GM12878 (cell line): Measurements from ENCODE around the gene ASS1. TPM values are rescaled to one million over a fixed set of nuclear protein-coding genes. Genes with fewer than 3 reads are reported as not detected.

ENCODE experiments used
- ATAC-seq: fragments of 200-7000 bp; cut with Tn5 transposase; 3 replicates; pipeline ENCODE4 v1.9.1; 2020; ENCODE audit warnings: mild to moderate bottlenecking, moderate library complexity
- BruUV-seq: library from RNA; stranded (reverse); fragments of 400-500 nt; replicated peaks from 2 replicates; lab custom pipeline; 2021; lab: Mats Ljungman, UMichigan
- CTCF ChIA-PET: fragments of 300-600 bp; sonication (Branson Sonifier 250); formaldehyde crosslinking; extraction: SDS; loops from one replicate; lab custom pipeline; 2021; ENCODE audit warnings: inconsistent platforms; lab: Yijun Ruan, JAX
- POLR2A ChIA-PET: fragments of 350-600 bp; formaldehyde crosslinking; extraction: SDS; loops from one replicate; lab custom pipeline; 2021; ENCODE audit warnings: inconsistent platforms; lab: Charles Lee
- RAD21 ChIA-PET: fragments of 300-600 bp; sonication (Branson Sonifier 250); formaldehyde crosslinking; loops from one replicate; lab custom pipeline; 2023; ENCODE audit warnings: antibody characterized with exemption; ENCODE audit not compliant: unreplicated experiment; lab: Charles Lee
- SMC1A ChIA-PET: fragments of 300-600 bp; sonication (Branson Sonifier 250); formaldehyde crosslinking; loops from one replicate; lab custom pipeline; 2023; ENCODE audit not compliant: unreplicated experiment, uncharacterized antibody; lab: Charles Lee
- DNase-seq: peaks from one replicate; pipeline ENCODE4 v3.0.0-alpha.2; 2011; ENCODE audit warnings: low read depth, low spot score
- FAIRE-seq: peaks from 3 replicates; lab custom pipeline; 2011; peaks lifted over from hg19 to GRCh38; lab: Jason Lieb, UNC
- H2AFZ ChIP-seq: 2 replicates; pipeline ENCODE4 v1.6.0; 2011; ENCODE audit warnings: low read depth, low read length, control low read depth; ENCODE audit not compliant: control insufficient read depth
- H3K27ac ChIP-seq: 2 replicates; pipeline ENCODE4 v1.5.1; 2011; ENCODE audit warnings: control low read depth; ENCODE audit not compliant: control insufficient read depth, insufficient read depth
- H3K27me3 ChIP-seq, 2 experiments: replicated peaks in 1 of 2; 2 replicates each; pipeline versions ENCODE4 v1.6.0 to v1.6.1; 2011; ENCODE audit warnings: low read length in 1 of 2; ENCODE audit not compliant: control insufficient read depth in 2 of 2, insufficient read depth in 2 of 2
- H3K36me3 ChIP-seq, 2 experiments: 2 replicates each; pipeline ENCODE4 v1.5.1; 2011; ENCODE audit warnings: low read length in 1 of 2; ENCODE audit not compliant: control insufficient read depth in 2 of 2, insufficient read depth in 2 of 2
- H3K4me1 ChIP-seq: 2 replicates; pipeline ENCODE4 v1.6.1; 2011; ENCODE audit warnings: mild to moderate bottlenecking, low read length, moderate library complexity, mixed read lengths; ENCODE audit not compliant: control insufficient read depth, insufficient read depth
- H3K4me2 ChIP-seq: 2 replicates; pipeline ENCODE4 v1.6.0; 2011; ENCODE audit warnings: control low read depth; ENCODE audit not compliant: control insufficient read depth, insufficient read depth
- H3K4me3 ChIP-seq: fragments of 200-600 bp; sonication (generic); 2 replicates; pipeline ENCODE4 v1.5.1; 2016
- H3K79me2 ChIP-seq: 2 replicates; pipeline ENCODE4 v1.6.0; 2011; ENCODE audit warnings: low read length; ENCODE audit not compliant: control insufficient read depth, insufficient read depth
- H3K9ac ChIP-seq: 2 replicates; pipeline ENCODE4 v1.8.0; 2011; ENCODE audit warnings: low read length, control low read depth, mixed read lengths; ENCODE audit not compliant: control insufficient read depth, insufficient read depth
- H3K9me3 ChIP-seq: replicated peaks from 3 replicates; pipeline ENCODE4 v1.5.1; 2011; ENCODE audit warnings: mild to moderate bottlenecking, low read length; ENCODE audit not compliant: control insufficient read depth, insufficient read depth
- H4K20me1 ChIP-seq: 2 replicates; pipeline ENCODE4 v1.6.0; 2011; ENCODE audit not compliant: control insufficient read depth, insufficient read depth
- ATF7 ChIP-seq: fragments of 450-650 bp; IDR thresholded peaks from 2 replicates; pipeline ENCODE4 v1.6.1; 2016; ENCODE audit warnings: low read depth, mild to moderate bottlenecking
- CHD4 ChIP-seq: fragments of 200-600 bp; sonication (generic); IDR thresholded peaks from 2 replicates; pipeline ENCODE4 v1.6.1; 2016; ENCODE audit warnings: mild to moderate bottlenecking
- CUX1 ChIP-seq: IDR thresholded peaks from 2 replicates; pipeline ENCODE4 v1.6.1; 2012; ENCODE audit warnings: improper control_type of control experiment, low read depth, low read length; ENCODE audit not compliant: insufficient replicate concordance
- ETV6 ChIP-seq, 2 experiments: fragments of 450-650 bp in 1 of 2; IDR thresholded peaks in 1 of 2; conservative IDR thresholded peaks in 1 of 2; 2 replicates each; pipeline ENCODE4 v1.6.1; 2014; ENCODE audit warnings: antibody characterized with exemption in 1 of 2, borderline replicate concordance in 1 of 2, low read depth in 1 of 2, mild to moderate bottlenecking in 1 of 2, moderate library complexity in 1 of 2
- GABPA ChIP-seq: IDR thresholded peaks from 2 replicates; pipeline ENCODE4 v1.6.1; 2014; ENCODE audit warnings: antibody characterized with exemption, low read depth, mild to moderate bottlenecking, inconsistent platforms
- IKZF2 ChIP-seq, 2 experiments: fragments of 450-650 bp; IDR thresholded peaks; 2 replicates each; pipeline ENCODE4 v1.6.1; 2017; ENCODE audit warnings: mild to moderate bottlenecking in 2 of 2, moderate library complexity in 2 of 2
- MEF2B ChIP-seq: fragments of 450-650 bp; IDR thresholded peaks from 2 replicates; pipeline ENCODE4 v1.6.1; 2018; ENCODE audit warnings: mild to moderate bottlenecking, moderate library complexity; ENCODE audit not compliant: partially characterized antibody, poor library complexity, severe bottlenecking
- NR2C1 ChIP-seq: fragments of 450-650 bp; IDR thresholded peaks from 2 replicates; pipeline ENCODE4 v1.6.1; 2017; ENCODE audit warnings: antibody characterized with exemption, mild to moderate bottlenecking, moderate library complexity
- NRF1 ChIP-seq: conservative IDR thresholded peaks from 2 replicates; pipeline ENCODE4 v1.6.1; 2011; ENCODE audit warnings: mild to moderate bottlenecking, low read depth, low read length, improper control_type of control experiment
- POLR2AphosphoS2 ChIP-seq: IDR thresholded peaks from 2 replicates; pipeline ENCODE4 v1.6.1; 2011; ENCODE audit warnings: low read depth, mild to moderate bottlenecking, low read length, improper control_type of control experiment, moderate library complexity
- SIX5 ChIP-seq: IDR thresholded peaks from 2 replicates; pipeline ENCODE4 v1.6.1; 2011; ENCODE audit warnings: mild to moderate bottlenecking, low read depth, low read length, moderate library complexity; ENCODE audit not compliant: severe bottlenecking
- TCF7 ChIP-seq: IDR thresholded peaks from 2 replicates; pipeline ENCODE4 v1.6.1; 2014; ENCODE audit warnings: antibody characterized with exemption, borderline replicate concordance
- WRNIP1 ChIP-seq: IDR thresholded peaks from 2 replicates; pipeline ENCODE4 v1.6.1; 2011; ENCODE audit warnings: low read depth, low read length, improper control_type of control experiment, borderline replicate concordance
- ZNF24 ChIP-seq: fragments of 450-650 bp; IDR thresholded peaks from 2 replicates; pipeline ENCODE4 v1.6.1; 2017; ENCODE audit warnings: antibody characterized with exemption, mild to moderate bottlenecking
- WGBS: methylation state at CpG from one replicate; pipeline ENCODE4 v1.1.6; 2016; ENCODE audit warnings: low lambda C conversion rate; ENCODE audit not compliant: insufficient replicate concordance, insufficient coverage; ENCODE audit errors: missing lambda C conversion rate; 5-methylcytosine and 5-hydroxymethylcytosine counted together
- in situ Hi-C: fragments of 300-500 bp; cut with MboI; formaldehyde crosslinking; loops from 9 replicates; pipeline ENCODE4 v1.14.3; 2018; ENCODE audit warnings: mixed read lengths
- intact Hi-C: fragments of 100-400 bp; cut with micrococcal nuclease; formaldehyde crosslinking; loops from one replicate; pipeline ENCODE4 v1.14.2; 2022; ENCODE audit not compliant: unreplicated experiment
- polyA plus RNA-seq, 11 experiments: library from polyadenylated mRNA; depleted of rRNA in 4 of 11; unstranded in 6 of 11; stranded (reverse) in 5 of 11; fragments of >200 nt; fragmentation: Nextera tagmentation in 4 of 11; fragmentation: Illumina TruSeq in 1 of 11; extraction: Ambion mirVana in 4 of 11; extraction: Trizol in 1 of 11; gene quantifications; 1 replicate in 1 of 11; 2 replicates in 10 of 11; pipeline versions ENCODE4 v1.2.1 to v1.2.3, GENCODE V29; 2011 to 2016; ENCODE audit warnings: inconsistent platforms in 2 of 11, missing spikeins in 2 of 11, low read depth in 1 of 11
- total RNA-seq, 4 experiments: library from RNA; depleted of rRNA in 3 of 4; stranded (reverse); fragments of >200 nt in 3 of 4; fragmentation: Illumina TruSeq in 1 of 4; extraction: Trizol in 1 of 4; gene quantifications; 2 replicates each; pipeline versions ENCODE4 v1.2.1 to v1.2.3, GENCODE V29; 2013 to 2021
- TF ChIP-seq, protein P1 (sequence below): IDR thresholded peaks from 2 replicates; pipeline ENCODE4 v1.6.1; 2012; ENCODE audit warnings: low read depth, low read length, improper control_type of control experiment

The ASS1 gene
- total and polyA plus RNA-seq, 10 of the 15 experiments (the other 5 are each of a cell fraction or from before 2014, with no cell fraction given): 0.10 to 6.1 (median 0.28) TPM; not detected in 3

- CTCF ChIA-PET: no interaction called here
- ATAC-seq (no peak), FAIRE-seq (no peak)
Observed at GRCh38 chr9:130454096-130454811, 9.5 kb downstream of the ASS1 start.

DNA sequence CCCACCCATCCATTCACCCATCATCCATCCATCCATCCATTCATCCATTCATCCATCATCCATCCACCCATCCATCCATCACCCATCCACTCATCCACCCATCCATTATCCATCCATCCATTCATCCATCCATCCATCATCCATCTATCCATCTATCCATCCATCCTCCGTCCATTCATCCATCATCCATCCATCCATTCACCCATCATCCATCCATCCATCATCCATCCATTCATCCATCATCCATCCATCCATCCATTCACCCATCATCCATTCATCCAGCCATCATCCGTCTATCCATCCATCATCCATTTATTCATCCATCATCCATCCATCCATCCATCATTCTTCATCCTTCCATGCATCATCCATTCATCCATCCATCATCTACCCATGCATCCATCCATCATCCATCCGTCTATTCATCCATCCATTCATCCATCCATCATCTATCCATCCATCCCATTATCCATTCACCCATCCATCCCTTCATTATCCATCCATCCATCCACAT, 10.1 kb downstream of the ASS1 start:
- SMC1A ChIA-PET: no interaction called here
- POLR2A ChIA-PET: no interaction called here
- Histone ChIP-seq H2AFZ (no peak overlapping the region), H3K79me2 (no peaks in the 10 kb centered on the region), H3K9ac (no peak overlapping the region), H3K4me2 (no peak overlapping the region), H3K4me3 (no peak overlapping the region), H3K27ac (no peak overlapping the region), H3K36me3 (no peaks in the 10 kb centered on the region), H4K20me1 (no peaks in the 10 kb centered on the region), H3K9me3 (no peaks in the 10 kb centered on the region), H3K4me1 (no peaks in the 10 kb centered on the region), H3K27me3 (peaks cover 0 to under 1% of the 10 kb centered on the region in 2 experiments; a peak in 1 of 4 replicates)
- CTCF ChIA-PET: no interaction called here
- intact Hi-C loops (no loop called here), in situ Hi-C loops (loop anchor here (10.0 kb wide), 2 partner anchors 230 to 410 kb away; no protein-coding TSS in a partner anchor)
- WGBS: 0% methylated on average over 3 of the region's 3 CpGs
- no TSS peak for BruUV-seq
- FAIRE-seq (no peak), DNase-seq (no peak), ATAC-seq (no peak)
- RAD21 ChIA-PET: no interaction called here
- no peak for TF ChIP-seq ZNF24
- TF ChIP-seq, protein P1, sequence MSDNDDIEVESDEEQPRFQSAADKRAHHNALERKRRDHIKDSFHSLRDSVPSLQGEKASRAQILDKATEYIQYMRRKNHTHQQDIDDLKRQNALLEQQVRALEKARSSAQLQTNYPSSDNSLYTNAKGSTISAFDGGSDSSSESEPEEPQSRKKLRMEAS: no peak
- TF ChIP-seq CUX1: no peak
- TF ChIP-seq NR2C1: no peak
- TF ChIP-seq NRF1: no peak
- no peak for TF ChIP-seq MEF2B
- TF ChIP-seq SIX5: no peak
- no peak for TF ChIP-seq CHD4

More at GRCh38 chr9:130454096-130454811, 9.5 kb downstream of the ASS1 start:
- Histone ChIP-seq H3K9me3 (no peaks in the 10 kb centered on the region), H3K4me1 (no peaks in the 10 kb centered on the region), H4K20me1 (no peaks in the 10 kb centered on the region), H3K27ac (no peak overlapping the region), H3K27me3 (no peaks in the 10 kb centered on the region; a peak in 1 of 4 replicates), H3K79me2 (no peaks in the 10 kb centered on the region), H3K9ac (no peak overlapping the region), H3K4me3 (no peak overlapping the region), H3K36me3 (no peaks in the 10 kb centered on the region), H3K4me2 (no peak overlapping the region), H2AFZ (no peak overlapping the region)
- BruUV-seq: no TSS peak
- 47% methylated on average over 10 of the region's 10 CpGs for WGBS
- no peak for TF ChIP-seq TCF7
- TF ChIP-seq GABPA: no peak
- no peak for TF ChIP-seq ATF7
- TF ChIP-seq WRNIP1: no peak
- no peak for TF ChIP-seq IKZF2 (IDR thresholded peaks at IDR 0.05)
- no peak for TF ChIP-seq POLR2AphosphoS2
- TF ChIP-seq ETV6 (conservative IDR thresholded peaks at IDR 0.05 in 1 of 2, IDR thresholded peaks at IDR 0.05 in 1 of 2; ENCODE audit: borderline replicate concordance in 1 of 2, low read depth in 1 of 2): no peak
- RAD21 ChIA-PET: no interaction called here
- POLR2A ChIA-PET: no interaction called here
- DNase-seq: no peak
- intact Hi-C loops: no loop called here
- SMC1A ChIA-PET: no interaction called here
- in situ Hi-C loops: loop anchor here (10.0 kb wide), 2 partner anchors 231 to 411 kb away; no protein-coding TSS in a partner anchor
